22Rv1 (cell line): ENCODE results near the gene PID1.

Source experiments
- ZFX ChIP-seq: fragments of 450-650 bp; IDR thresholded peaks from 2 replicates; pipeline ENCODE4 v1.6.1; 2017; ENCODE audit warnings: antibody characterized with exemption, borderline replicate concordance
- TF ChIP-seq, protein P1 (sequence below): fragments of 450-650 bp; IDR thresholded peaks from 2 replicates; pipeline ENCODE4 v1.5.1; 2017; ENCODE audit warnings: mild to moderate bottlenecking

DNA sequence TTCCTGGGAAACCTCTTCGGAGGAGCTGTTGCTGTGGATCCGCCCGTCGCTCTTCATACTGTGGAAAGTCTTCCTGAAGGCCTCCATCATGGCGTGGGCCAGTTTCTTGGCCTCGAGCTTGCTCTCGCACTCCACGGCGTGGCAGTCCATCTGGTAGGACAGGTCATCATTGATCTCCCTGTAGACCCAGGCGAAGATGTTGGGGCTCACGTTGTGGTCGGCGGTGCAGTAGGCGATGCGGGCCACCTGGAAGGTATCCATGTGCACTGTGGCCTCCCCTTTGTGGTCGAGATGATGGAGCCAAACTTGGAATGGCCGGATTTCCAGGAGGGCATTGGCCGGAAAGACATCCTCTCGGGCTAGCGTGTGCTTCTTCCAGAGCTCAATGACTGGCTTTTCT lies 245.4 kb downstream of the PID1 start:
- TF ChIP-seq, protein P1, sequence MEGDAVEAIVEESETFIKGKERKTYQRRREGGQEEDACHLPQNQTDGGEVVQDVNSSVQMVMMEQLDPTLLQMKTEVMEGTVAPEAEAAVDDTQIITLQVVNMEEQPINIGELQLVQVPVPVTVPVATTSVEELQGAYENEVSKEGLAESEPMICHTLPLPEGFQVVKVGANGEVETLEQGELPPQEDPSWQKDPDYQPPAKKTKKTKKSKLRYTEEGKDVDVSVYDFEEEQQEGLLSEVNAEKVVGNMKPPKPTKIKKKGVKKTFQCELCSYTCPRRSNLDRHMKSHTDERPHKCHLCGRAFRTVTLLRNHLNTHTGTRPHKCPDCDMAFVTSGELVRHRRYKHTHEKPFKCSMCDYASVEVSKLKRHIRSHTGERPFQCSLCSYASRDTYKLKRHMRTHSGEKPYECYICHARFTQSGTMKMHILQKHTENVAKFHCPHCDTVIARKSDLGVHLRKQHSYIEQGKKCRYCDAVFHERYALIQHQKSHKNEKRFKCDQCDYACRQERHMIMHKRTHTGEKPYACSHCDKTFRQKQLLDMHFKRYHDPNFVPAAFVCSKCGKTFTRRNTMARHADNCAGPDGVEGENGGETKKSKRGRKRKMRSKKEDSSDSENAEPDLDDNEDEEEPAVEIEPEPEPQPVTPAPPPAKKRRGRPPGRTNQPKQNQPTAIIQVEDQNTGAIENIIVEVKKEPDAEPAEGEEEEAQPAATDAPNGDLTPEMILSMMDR: no peak
- no peak for TF ChIP-seq ZFX
